Brain pericyte (primary cell): ENCODE results near the gene DYNLRB1.
"Not testable (repeated sequence)": the region's sequence is repeated elsewhere in the genome, so short reads cannot be mapped to it uniquely, and the experiment has no call there.

Experiments
- DNase-seq: peaks from one replicate; pipeline ENCODE4 v3.0.0-alpha.2; 2012; ENCODE audit warnings: low read depth, low spot score

DYNLRB1 gene

GRCh38 chr20:34511891-34512265 lies 4.3 kb upstream of the DYNLRB1 start:
- DNase-seq: no peak

DNA sequence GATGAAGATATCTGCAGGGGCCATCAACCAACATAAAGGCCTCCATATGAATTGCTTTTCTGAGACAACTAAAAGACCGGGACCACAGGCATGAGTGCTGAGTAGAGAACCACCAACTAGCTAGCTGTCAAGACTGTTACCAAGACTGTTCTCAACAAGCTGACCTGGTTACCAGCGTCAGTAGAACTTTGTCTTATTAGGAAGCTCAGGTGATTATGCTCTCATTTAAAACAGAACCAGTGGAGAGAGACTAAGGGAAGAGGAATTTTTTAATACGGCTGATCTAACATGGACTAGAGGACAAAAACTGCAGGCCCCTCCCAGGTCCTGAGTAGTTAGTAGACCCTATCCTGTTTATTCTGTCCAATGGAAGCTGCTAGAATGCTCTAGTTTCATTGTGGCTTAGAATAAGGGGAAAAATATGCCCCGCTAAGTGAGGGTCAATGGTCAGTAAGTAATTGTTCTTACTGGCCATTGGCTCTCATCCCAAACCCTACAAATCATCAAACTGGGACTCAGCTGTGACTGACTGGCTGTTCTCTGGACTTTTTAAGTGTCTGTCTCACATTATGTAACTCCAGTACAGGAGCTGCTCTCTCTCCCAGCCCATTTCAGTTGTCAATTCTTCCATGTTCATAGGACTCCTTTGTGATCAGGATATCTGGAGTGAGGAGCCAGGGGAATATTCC lies 3.8 kb upstream of the DYNLRB1 start:
- DNase-seq: no peak

GRCh38 chr20:34512955-34513419 lies 3.2 kb upstream of the DYNLRB1 start:
- DNase-seq: no peak

DNA sequence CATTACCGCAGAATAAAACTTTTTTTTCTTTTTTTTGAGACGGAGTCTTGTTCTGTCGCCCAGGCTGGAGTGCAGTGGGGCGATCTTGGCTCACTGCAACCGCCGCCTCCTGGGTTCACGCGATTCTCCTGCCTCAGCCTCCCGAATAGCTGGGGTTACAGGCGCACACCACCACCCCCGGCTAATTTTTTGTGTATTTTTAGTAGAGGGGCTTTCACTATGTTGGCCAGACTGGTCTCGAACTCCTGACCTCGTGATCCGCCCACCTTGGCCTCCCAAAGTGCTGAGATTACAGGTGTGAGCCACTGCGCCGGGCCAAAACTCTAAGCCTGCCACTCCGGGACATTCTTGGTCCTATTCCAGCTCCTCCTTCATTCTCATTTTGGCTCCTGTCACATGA lies 2.2 kb upstream of the DYNLRB1 start:
- DNase-seq: not testable (repeated sequence)

GRCh38 chr20:34514897-34515483 lies 1.2 kb upstream of the DYNLRB1 start:
- DNase-seq: no peak

GRCh38 chr20:34515484-34516246 lies 557 bp upstream of the DYNLRB1 start:
- DNase-seq: no peak

DNA sequence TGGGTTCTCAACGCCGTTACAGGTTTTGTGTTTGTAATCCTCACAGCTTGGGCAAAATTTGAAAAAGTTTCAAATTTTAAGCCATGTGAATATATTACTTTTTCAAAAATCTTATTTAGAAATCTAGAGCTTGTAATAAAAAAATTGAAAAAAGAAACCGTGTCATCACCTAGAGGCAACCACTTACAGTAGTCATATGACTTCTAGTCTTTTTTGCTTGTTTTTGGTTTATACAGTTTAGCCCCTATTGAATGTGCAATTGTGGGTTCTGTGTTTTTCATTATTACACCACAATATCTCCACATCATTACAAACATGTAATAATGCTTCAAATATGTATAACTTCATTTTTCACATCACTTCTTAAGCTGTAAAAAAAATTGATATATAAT lies 888 bp downstream of the DYNLRB1 start:
- no peak for DNase-seq

GRCh38 chr20:34518863-34519262 lies 2.6 kb downstream of the DYNLRB1 start:
- not testable (repeated sequence) for DNase-seq

DNA sequence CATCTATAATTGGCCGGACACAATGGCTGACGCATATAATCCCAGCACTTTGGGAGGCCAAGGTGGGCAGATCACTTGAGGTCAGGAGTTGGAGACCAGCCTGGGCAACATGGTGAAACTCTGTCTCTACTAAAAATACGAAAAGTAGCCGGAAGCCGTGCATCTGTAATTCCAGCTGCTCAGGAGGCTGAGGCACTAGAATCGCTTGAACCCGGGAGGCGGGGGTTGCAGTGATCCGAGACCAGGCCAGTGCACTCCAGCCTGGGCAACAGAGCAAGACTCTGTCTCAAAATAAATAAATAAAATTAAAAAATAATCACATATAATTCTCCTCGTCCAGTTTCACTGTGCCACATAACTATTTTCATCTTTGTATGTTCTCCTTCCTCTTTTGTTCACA lies 3.6 kb downstream of the DYNLRB1 start:
- DNase-seq: not testable (repeated sequence)

DNA sequence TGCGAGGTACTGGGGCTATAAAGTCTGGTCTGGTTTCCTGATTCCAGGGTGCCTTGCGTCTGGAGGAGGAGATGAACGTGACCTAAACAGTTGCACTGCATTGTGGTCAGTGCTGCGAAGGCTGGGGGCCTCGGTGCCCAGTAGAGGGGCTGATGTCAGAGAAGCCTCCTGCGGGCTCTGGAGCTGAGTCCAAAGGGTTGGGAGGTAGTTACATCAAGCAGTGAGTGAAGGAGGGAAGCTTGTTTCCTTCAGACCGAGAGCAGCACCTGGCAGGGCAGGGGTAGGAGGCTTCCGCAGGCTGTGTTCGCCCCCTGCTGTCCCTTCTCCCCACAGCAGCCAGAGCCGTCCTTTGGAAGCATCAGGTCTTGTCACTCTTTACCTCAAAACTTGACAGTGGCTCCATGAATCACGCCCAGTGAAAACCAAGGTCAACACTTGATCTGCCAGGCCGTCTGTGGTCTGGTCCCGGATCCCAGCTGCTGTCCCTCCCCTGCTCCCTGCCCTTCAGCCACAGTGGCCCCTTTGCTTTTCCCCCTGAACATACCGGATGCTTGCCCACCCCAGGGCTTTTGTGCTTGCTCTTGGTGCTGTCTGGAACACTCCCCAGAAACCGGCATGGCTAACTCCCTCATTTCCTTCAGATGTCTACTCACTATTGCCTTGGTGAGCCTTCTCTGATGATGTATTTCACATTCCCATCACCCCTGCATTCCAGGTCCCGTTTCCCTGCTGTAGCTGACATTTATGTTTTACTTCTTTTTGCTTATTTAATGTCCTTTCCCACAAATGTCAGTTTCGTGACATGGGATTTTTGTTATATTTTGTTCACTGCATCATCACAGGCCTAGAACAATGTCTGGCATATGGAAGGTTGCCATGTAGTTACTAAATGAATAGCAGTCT lies 7.0 kb downstream of the DYNLRB1 start:
- peak; percentile 59 for DNase-seq

GRCh38 chr20:34524426-34524825 lies 8.2 kb downstream of the DYNLRB1 start:
- no peak for DNase-seq

GRCh38 chr20:34525342-34525708 lies 9.1 kb downstream of the DYNLRB1 start:
- no peak for DNase-seq

DNA sequence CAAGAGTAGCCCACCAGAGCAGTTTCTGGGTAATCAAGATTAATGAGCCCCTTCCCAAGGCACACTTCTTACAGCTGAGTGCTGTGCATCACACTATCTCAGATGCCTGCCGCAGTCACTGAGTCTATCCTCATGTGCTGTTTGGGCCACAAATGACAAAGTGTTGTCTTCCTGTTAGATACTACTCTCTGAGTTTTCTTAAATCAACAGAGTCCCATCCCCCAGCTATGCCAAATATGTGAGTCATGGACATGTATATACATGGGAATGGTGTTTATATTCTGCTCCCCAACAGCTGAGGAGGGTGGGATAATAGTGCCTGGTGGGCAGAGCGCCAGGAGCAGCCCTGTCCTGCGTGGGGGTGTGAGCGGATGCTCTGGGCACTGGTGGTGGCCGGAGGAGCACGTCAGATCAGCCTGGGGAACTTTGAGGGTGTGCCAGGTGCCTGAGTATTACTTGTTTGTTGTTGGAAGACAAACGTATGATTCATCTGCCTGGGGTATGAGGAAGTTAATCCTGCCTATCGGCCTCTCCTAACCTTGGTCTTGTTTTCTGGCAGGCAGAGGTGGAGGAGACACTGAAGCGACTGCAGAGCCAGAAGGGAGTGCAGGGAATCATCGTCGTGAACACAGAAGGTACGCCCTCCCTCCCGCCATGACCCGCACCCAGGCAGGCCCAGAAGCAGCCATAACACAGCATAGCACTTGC lies 9.6 kb downstream of the DYNLRB1 start:
- DNase-seq: peak; percentile 83

DNA sequence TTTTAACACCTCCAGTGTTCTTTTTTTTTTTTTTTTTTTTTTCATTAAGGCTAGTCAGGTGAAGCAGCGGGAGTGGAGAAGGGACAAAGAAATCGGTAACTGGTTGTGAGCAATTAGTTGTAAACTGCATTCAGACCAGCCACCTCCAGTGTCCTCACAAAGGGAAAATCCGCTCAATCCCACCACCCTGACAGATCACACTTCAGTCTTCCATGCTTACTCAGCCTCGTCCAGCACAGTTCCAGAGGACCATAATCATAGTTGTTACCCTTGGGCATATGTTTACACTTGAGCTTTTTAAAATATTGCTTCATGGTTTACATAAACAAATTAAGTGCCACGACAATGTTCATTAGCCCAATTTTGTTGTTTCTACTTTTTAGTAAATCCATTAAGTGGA lies 10.2 kb downstream of the DYNLRB1 start:
- no peak for DNase-seq

DNA sequence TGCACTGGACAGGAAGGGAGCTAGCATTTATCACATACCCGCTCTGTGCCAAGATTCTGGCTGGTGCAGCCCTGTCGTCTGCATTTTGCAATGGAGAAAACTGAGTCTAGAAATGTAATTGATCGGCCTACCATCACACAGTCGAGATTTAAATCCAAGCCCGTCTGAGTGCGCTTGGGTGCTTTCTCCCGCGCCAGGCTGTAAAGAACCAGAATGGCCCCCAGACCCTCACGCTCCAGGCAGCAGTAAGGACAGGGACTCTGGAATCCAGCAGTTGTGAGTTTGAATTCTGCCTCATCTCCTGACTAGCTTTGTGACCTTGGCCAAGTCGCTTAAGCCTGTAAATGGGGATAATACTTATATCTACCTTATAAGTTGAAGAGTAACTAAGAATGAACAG lies 10.8 kb downstream of the DYNLRB1 start:
- DNase-seq: no peak

DNA sequence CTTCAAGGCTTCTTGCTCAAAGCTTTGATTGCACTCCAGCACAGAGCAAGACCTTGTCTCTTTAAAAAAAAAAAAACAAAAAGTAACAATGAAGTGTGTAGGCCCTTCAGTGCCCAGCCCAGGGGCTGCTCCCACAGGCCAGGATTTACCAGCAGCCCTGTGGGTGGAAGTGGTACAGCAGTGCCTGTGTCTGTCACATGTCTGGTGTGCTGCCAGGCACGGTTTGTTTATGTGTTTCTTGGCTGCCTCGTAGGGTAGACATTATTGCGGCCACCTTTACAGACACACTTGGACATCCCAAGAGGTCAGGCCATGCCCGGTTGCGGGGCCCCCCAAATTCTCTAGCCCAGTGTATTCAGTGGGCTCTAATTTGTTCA lies 12.7 kb downstream of the DYNLRB1 start:
- no peak for DNase-seq

DNA sequence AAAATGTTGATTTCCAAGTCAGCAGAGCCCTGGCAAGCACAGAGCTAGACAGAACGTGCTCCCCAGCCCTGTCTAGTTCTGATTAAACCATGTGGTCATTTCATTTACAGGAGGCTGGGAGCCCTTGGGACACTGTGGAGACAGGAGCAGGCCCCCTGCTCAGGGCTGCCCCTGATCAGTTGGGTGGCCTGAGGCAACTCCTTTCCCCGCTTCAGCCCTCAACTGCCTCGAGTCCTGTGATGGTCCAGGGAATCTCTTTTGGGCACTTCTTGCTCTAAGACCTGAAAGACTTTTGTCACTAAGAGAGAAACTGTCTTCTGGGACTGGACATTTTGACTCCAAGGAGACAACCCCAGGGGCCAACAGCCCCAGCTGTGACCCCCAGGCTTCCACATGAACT lies 13.5 kb downstream of the DYNLRB1 start:
- DNase-seq: no peak

DNA sequence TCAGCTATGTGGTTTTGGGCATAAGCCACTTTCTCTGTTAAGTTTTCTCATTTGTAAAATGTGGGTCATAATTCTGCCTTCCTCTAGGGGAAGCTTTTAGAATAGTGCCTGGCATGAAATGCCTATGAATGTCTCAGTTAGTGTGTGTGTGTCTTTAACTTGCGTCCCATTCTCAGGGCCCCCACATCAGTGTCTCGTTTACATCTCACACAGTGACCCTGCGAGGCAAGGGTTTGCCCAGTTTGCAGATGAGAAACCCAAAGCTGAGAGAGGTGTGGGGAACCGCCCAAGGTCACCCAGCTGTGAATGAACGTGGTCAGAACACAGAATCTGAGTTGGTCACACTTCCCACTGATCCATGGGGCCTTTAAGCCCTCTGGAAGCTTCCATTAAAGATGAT lies 14.1 kb downstream of the DYNLRB1 start:
- no peak for DNase-seq

GRCh38 chr20:34531608-34532265 lies 15.5 kb downstream of the DYNLRB1 start:
- no peak for DNase-seq

GRCh38 chr20:34532320-34532719 lies 16.1 kb downstream of the DYNLRB1 start:
- no peak for DNase-seq

DNA sequence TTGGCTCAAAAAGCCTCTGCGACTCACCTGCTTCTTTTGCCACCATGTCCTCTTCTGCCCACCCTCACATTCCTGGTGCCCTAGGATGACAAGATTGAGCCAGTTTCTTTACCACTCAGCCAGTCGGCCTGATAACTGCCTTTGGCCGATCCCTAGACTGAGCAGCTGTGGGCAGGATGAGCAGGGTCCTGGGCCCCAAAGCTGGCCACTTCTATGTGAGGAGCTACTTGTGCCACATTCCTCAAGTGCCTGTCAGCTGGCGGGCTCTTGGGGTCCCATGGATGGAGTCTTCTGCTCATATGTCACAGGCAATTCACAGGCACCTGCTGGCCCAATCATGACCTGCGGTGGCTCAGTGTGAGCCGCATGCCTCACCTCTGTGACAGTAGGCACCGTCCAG lies 16.5 kb downstream of the DYNLRB1 start:
- DNase-seq: no peak
